ENCODE results near the gene SLC2A11.

Gene SLC2A11

GRCh38 chr22:23827351-23827995 lies 30.2 kb upstream of the SLC2A11 start:
- H3K9me3 Mint-ChIP-seq = no peaks in the 10 kb centered on the region
- H3K4me3 Mint-ChIP-seq = no peak overlapping the region
- H3K27ac Mint-ChIP-seq = no peak overlapping the region
- peaks cover 8% of the 10 kb centered on the region for H3K36me3 Mint-ChIP-seq
- peaks cover 3% of the 10 kb centered on the region for H3K4me1 Mint-ChIP-seq
- H3K27me3 Mint-ChIP-seq = no peaks in the 10 kb centered on the region

GRCh38 chr22:23828800-23829680 lies 28.6 kb upstream of the SLC2A11 start:
- H3K4me1 Mint-ChIP-seq = peaks cover 3% of the 10 kb centered on the region
- H3K27ac Mint-ChIP-seq = no peak overlapping the region
- no peak overlapping the region for H3K4me3 Mint-ChIP-seq
- peaks cover 7% of the 10 kb centered on the region for H3K36me3 Mint-ChIP-seq
- H3K9me3 Mint-ChIP-seq = no peaks in the 10 kb centered on the region
- no peaks in the 10 kb centered on the region for H3K27me3 Mint-ChIP-seq

- Mint-ChIP-seq H3K4me1 (peaks cover 3% of the 10 kb centered on the region), H3K27ac (no peak overlapping the region)
Observed at GRCh38 chr22:23829845-23830372, 27.8 kb upstream of the SLC2A11 start.

GRCh38 chr22:23831261-23831660 lies 26.4 kb upstream of the SLC2A11 start:
- Mint-ChIP-seq H3K9me3 (no peaks in the 10 kb centered on the region), H3K4me1 (peaks cover 3% of the 10 kb centered on the region), H3K36me3 (peaks cover 7% of the 10 kb centered on the region), H3K27ac (no peak overlapping the region), H3K27me3 (no peaks in the 10 kb centered on the region), H3K4me3 (no peak overlapping the region)

More at GRCh38 chr22:23829845-23830372, 27.8 kb upstream of the SLC2A11 start:
- H3K36me3 Mint-ChIP-seq = peaks cover 7% of the 10 kb centered on the region
- H3K4me3 Mint-ChIP-seq = no peak overlapping the region
- no peaks in the 10 kb centered on the region for H3K27me3 Mint-ChIP-seq
- H3K9me3 Mint-ChIP-seq = no peaks in the 10 kb centered on the region

GRCh38 chr22:23831781-23832180 lies 25.9 kb upstream of the SLC2A11 start:
- peaks cover 4% of the 10 kb centered on the region for H3K36me3 Mint-ChIP-seq
- no peaks in the 10 kb centered on the region for H3K9me3 Mint-ChIP-seq
- peaks cover 3% of the 10 kb centered on the region for H3K4me1 Mint-ChIP-seq
- no peak overlapping the region for H3K4me3 Mint-ChIP-seq
- H3K27ac Mint-ChIP-seq = no peak overlapping the region
- no peaks in the 10 kb centered on the region for H3K27me3 Mint-ChIP-seq

GRCh38 chr22:23832226-23833016 lies 25.3 kb upstream of the SLC2A11 start:
- H3K27ac Mint-ChIP-seq = no peak overlapping the region
- H3K36me3 Mint-ChIP-seq = peaks cover 4% of the 10 kb centered on the region
- peaks cover 7% of the 10 kb centered on the region for H3K4me1 Mint-ChIP-seq
- H3K27me3 Mint-ChIP-seq = no peaks in the 10 kb centered on the region
- H3K9me3 Mint-ChIP-seq = no peaks in the 10 kb centered on the region
- H3K4me3 Mint-ChIP-seq = no peak overlapping the region

- Mint-ChIP-seq H3K9me3 (no peaks in the 10 kb centered on the region), H3K27me3 (no peaks in the 10 kb centered on the region), H3K4me3 (no peak overlapping the region), H3K27ac (no peak overlapping the region), H3K36me3 (peaks cover 4% of the 10 kb centered on the region), H3K4me1 (peaks cover 12% of the 10 kb centered on the region)
Observed at GRCh38 chr22:23833017-23833751, 24.5 kb upstream of the SLC2A11 start.

- Mint-ChIP-seq H3K4me1 (peaks cover 16% of the 10 kb centered on the region), H3K9me3 (no peaks in the 10 kb centered on the region), H3K36me3 (peaks cover 4% of the 10 kb centered on the region), H3K27ac (no peak overlapping the region), H3K4me3 (no peak overlapping the region), H3K27me3 (no peaks in the 10 kb centered on the region)
Observed at GRCh38 chr22:23833911-23834317, 23.8 kb upstream of the SLC2A11 start.

GRCh38 chr22:23834406-23834792 lies 23.3 kb upstream of the SLC2A11 start:
- no peaks in the 10 kb centered on the region for H3K9me3 Mint-ChIP-seq
- no peaks in the 10 kb centered on the region for H3K27me3 Mint-ChIP-seq
- peaks cover 4% of the 10 kb centered on the region for H3K36me3 Mint-ChIP-seq
- no peak overlapping the region for H3K4me3 Mint-ChIP-seq
- H3K27ac Mint-ChIP-seq = no peak overlapping the region
- H3K4me1 Mint-ChIP-seq = peaks cover 20% of the 10 kb centered on the region

- Mint-ChIP-seq H3K27me3 (no peaks in the 10 kb centered on the region), H3K27ac (peak overlapping the region; percentile 23), H3K36me3 (peaks cover 4% of the 10 kb centered on the region), H3K9me3 (no peaks in the 10 kb centered on the region), H3K4me1 (peaks cover 21% of the 10 kb centered on the region), H3K4me3 (no peak overlapping the region)
Observed at GRCh38 chr22:23834793-23835483, 22.7 kb upstream of the SLC2A11 start.

GRCh38 chr22:23835484-23836144 lies 22.1 kb upstream of the SLC2A11 start:
- H3K27me3 Mint-ChIP-seq = no peaks in the 10 kb centered on the region
- H3K27ac Mint-ChIP-seq = peak overlapping the region; percentile 23
- no peaks in the 10 kb centered on the region for H3K9me3 Mint-ChIP-seq
- H3K4me3 Mint-ChIP-seq = no peak overlapping the region
- H3K36me3 Mint-ChIP-seq = peaks cover 2% of the 10 kb centered on the region
- peaks cover 18% of the 10 kb centered on the region for H3K4me1 Mint-ChIP-seq

GRCh38 chr22:23836281-23836680 lies 21.4 kb upstream of the SLC2A11 start:
- peaks cover 18% of the 10 kb centered on the region for H3K4me1 Mint-ChIP-seq
- no peaks in the 10 kb centered on the region for H3K27me3 Mint-ChIP-seq
- H3K9me3 Mint-ChIP-seq = no peaks in the 10 kb centered on the region
- H3K36me3 Mint-ChIP-seq = no peaks in the 10 kb centered on the region
- no peak overlapping the region for H3K4me3 Mint-ChIP-seq
- H3K27ac Mint-ChIP-seq = no peak overlapping the region

GRCh38 chr22:23836692-23837495 lies 20.8 kb upstream of the SLC2A11 start:
- Mint-ChIP-seq H3K4me1 (peaks cover 18% of the 10 kb centered on the region), H3K36me3 (no peaks in the 10 kb centered on the region), H3K9me3 (no peaks in the 10 kb centered on the region), H3K4me3 (peak overlapping the region; percentile 90), H3K27ac (no peak overlapping the region), H3K27me3 (no peaks in the 10 kb centered on the region)

Measured in activated naive CD4-positive, alpha-beta T cell treated with anti-CD3 and anti-CD28 coated beads, Interleukin-2, amount 50 U/mL, for 24 hours (primary cell).